Keratinocyte (primary cell): ENCODE results near the gene XPNPEP2. TPM values are rescaled to one million over a fixed set of nuclear protein-coding genes. Genes with fewer than 3 reads are reported as not detected.

ENCODE experiments used
- DNase-seq: peaks from one replicate; pipeline ENCODE4 v3.0.0-alpha.2; 2011; ENCODE audit warnings: low read depth, missing footprints, low spot score
- FAIRE-seq: peaks from 2 replicates; lab custom pipeline; 2011; peaks lifted over from hg19 to GRCh38; lab: Jason Lieb, UNC
- H2AFZ ChIP-seq: 2 replicates; pipeline ENCODE4 v1.6.0; 2012; ENCODE audit warnings: low read length, control low read depth, inconsistent platforms; ENCODE audit not compliant: control insufficient read depth
- H3K27ac ChIP-seq: 2 replicates; pipeline ENCODE4 v1.5.1; 2011; ENCODE audit warnings: low read length; ENCODE audit not compliant: control insufficient read depth, insufficient read depth
- H3K27me3 ChIP-seq: 3 replicates; pipeline ENCODE4 v1.6.0; 2011; ENCODE audit warnings: low read length; ENCODE audit not compliant: control insufficient read depth, insufficient read depth; ENCODE audit errors: extremely low read depth
- H3K36me3 ChIP-seq, 2 experiments: 2 replicates in 1 of 2; 3 replicates in 1 of 2; pipeline ENCODE4 v1.5.1; 2011; ENCODE audit warnings: low read length in 2 of 2, mild to moderate bottlenecking in 1 of 2; ENCODE audit not compliant: control insufficient read depth in 2 of 2, insufficient read depth in 2 of 2; ENCODE audit errors: extremely low read depth in 1 of 2
- H3K4me1 ChIP-seq: 3 replicates; pipeline ENCODE4 v1.5.1; 2011; ENCODE audit warnings: low read length; ENCODE audit not compliant: control insufficient read depth, insufficient read depth; ENCODE audit errors: extremely low read depth
- H3K4me2 ChIP-seq: 3 replicates; pipeline ENCODE4 v1.6.0; 2011; ENCODE audit warnings: low read depth, low read length; ENCODE audit not compliant: control insufficient read depth, insufficient read depth; ENCODE audit errors: extremely low read depth
- H3K4me3 ChIP-seq, 3 experiments: fragments of 200-600 bp in 1 of 3; sonication (generic) in 1 of 3; 2 replicates in 2 of 3; 3 replicates in 1 of 3; pipeline ENCODE4 v1.5.1; 2011 to 2016; ENCODE audit warnings: low read length in 3 of 3, mild to moderate bottlenecking in 3 of 3, control low read depth in 2 of 3, inconsistent platforms in 1 of 3, low read depth in 1 of 3, mixed read lengths in 1 of 3, mixed run types in 1 of 3, moderate library complexity in 1 of 3; ENCODE audit not compliant: control insufficient read depth in 2 of 3, insufficient read depth in 2 of 3; ENCODE audit errors: extremely low read depth in 1 of 3
- H3K79me2 ChIP-seq: 2 replicates; pipeline ENCODE4 v1.6.0; 2012; ENCODE audit warnings: low read length; ENCODE audit not compliant: control insufficient read depth, insufficient read depth
- H3K9ac ChIP-seq: 3 replicates; pipeline ENCODE4 v1.6.0; 2011; ENCODE audit warnings: low read length; ENCODE audit not compliant: control insufficient read depth, insufficient read depth; ENCODE audit errors: extremely low read depth
- H3K9me1 ChIP-seq: 3 replicates; pipeline ENCODE4 v1.6.0; 2011; ENCODE audit warnings: low read length; ENCODE audit not compliant: control insufficient read depth, insufficient read depth; ENCODE audit errors: extremely low read depth
- H3K9me3 ChIP-seq: 2 replicates; pipeline ENCODE4 v1.5.1; 2012; ENCODE audit warnings: low read depth, low read length; ENCODE audit not compliant: control insufficient read depth
- H4K20me1 ChIP-seq: 3 replicates; pipeline ENCODE4 v1.6.0; 2011; ENCODE audit warnings: low read length; ENCODE audit not compliant: control insufficient read depth, insufficient read depth; ENCODE audit errors: extremely low read depth
- EZH2 ChIP-seq: IDR thresholded peaks from one replicate; pipeline ENCODE4 v1.6.1; 2012; ENCODE audit warnings: inconsistent platforms, mild to moderate bottlenecking, low read length, moderate library complexity
- dilution Hi-C: fragments of 300-500 bp; cut with MboI; formaldehyde crosslinking; loops from one replicate; pipeline ENCODE4 v1.7.0; 2020; ENCODE audit warnings: low sequenced_read_pairs; ENCODE audit not compliant: extremely low pct_ligation_motif_present
- polyA plus RNA-seq, 5 experiments: library from polyadenylated mRNA; depleted of rRNA in 3 of 5; stranded (reverse) in 3 of 5; stranded (forward) in 1 of 5; unstranded in 1 of 5; fragments of >200 nt; gene quantifications; 1 replicate in 1 of 5; 2 replicates in 3 of 5; 3 replicates in 1 of 5; pipeline versions ENCODE4 v1.2.1 to v1.2.3, GENCODE V29; 2011 to 2012; ENCODE audit warnings: missing spikeins in 2 of 5, low read depth in 1 of 5, low replicate concordance in 1 of 5
- TF ChIP-seq, protein P1 (sequence below), 3 experiments: IDR thresholded peaks in 1 of 3; conservative IDR thresholded peaks in 1 of 3; optimal IDR thresholded peaks in 1 of 3; 2 replicates in 2 of 3; 3 replicates in 1 of 3; pipeline versions ENCODE3 to v1.5.1; 2011; ENCODE audit warnings: low read length in 3 of 3, mild to moderate bottlenecking in 3 of 3, moderate library complexity in 2 of 3, control low read depth in 1 of 3, inconsistent platforms in 1 of 3; ENCODE audit not compliant: insufficient read depth in 2 of 3; ENCODE audit errors: extremely low read depth in 1 of 3

Gene XPNPEP2
- polyA plus RNA-seq, 1 donor (not counting 4 experiments of a cell fraction or from before 2014, with no cell fraction given), result not detected

GRCh38 chrX:129761596-129761995, 22.8 kb downstream of the XPNPEP2 start:
- Histone ChIP-seq H3K9ac (no peak overlapping the region), H3K4me1 (no peaks in the 10 kb centered on the region), H3K9me3 (no peaks in the 10 kb centered on the region), H3K9me1 (no peaks in the 10 kb centered on the region), H3K4me2 (no peak overlapping the region), H4K20me1 (no peaks in the 10 kb centered on the region), H3K27me3 (no peaks in the 10 kb centered on the region), H3K79me2 (no peaks in the 10 kb centered on the region), H2AFZ (no peak overlapping the region), H3K27ac (no peak overlapping the region), H3K36me3 (no peaks in the 10 kb centered on the region), H3K4me3 (no peak overlapping the region)
- DNase-seq, result no peak
- TF ChIP-seq EZH2, result no peak
- TF ChIP-seq, protein P1, sequence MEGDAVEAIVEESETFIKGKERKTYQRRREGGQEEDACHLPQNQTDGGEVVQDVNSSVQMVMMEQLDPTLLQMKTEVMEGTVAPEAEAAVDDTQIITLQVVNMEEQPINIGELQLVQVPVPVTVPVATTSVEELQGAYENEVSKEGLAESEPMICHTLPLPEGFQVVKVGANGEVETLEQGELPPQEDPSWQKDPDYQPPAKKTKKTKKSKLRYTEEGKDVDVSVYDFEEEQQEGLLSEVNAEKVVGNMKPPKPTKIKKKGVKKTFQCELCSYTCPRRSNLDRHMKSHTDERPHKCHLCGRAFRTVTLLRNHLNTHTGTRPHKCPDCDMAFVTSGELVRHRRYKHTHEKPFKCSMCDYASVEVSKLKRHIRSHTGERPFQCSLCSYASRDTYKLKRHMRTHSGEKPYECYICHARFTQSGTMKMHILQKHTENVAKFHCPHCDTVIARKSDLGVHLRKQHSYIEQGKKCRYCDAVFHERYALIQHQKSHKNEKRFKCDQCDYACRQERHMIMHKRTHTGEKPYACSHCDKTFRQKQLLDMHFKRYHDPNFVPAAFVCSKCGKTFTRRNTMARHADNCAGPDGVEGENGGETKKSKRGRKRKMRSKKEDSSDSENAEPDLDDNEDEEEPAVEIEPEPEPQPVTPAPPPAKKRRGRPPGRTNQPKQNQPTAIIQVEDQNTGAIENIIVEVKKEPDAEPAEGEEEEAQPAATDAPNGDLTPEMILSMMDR (optimal IDR thresholded peaks at IDR 0.05 in 1 of 3, IDR thresholded peaks at IDR 0.05 in 1 of 3, conservative IDR thresholded peaks at IDR 0.05 in 1 of 3; ENCODE audit: extremely low read depth in 1 of 3, insufficient read depth in 2 of 3, low read length in 3 of 3), result no peak
- dilution Hi-C loops, result no loop called here
- no peak for FAIRE-seq

- DNase-seq (no peak), FAIRE-seq (no peak)
- TF ChIP-seq, protein P1 (optimal IDR thresholded peaks at IDR 0.05 in 1 of 3, IDR thresholded peaks at IDR 0.05 in 1 of 3, conservative IDR thresholded peaks at IDR 0.05 in 1 of 3; ENCODE audit: extremely low read depth in 1 of 3, insufficient read depth in 2 of 3, low read length in 3 of 3), result no peak
- TF ChIP-seq EZH2, result no peak
- Histone ChIP-seq H3K9ac (no peak overlapping the region), H3K9me1 (no peaks in the 10 kb centered on the region), H3K4me1 (no peaks in the 10 kb centered on the region), H4K20me1 (no peaks in the 10 kb centered on the region), H3K4me3 (no peak overlapping the region), H3K27me3 (no peaks in the 10 kb centered on the region), H3K9me3 (no peaks in the 10 kb centered on the region), H3K36me3 (no peaks in the 10 kb centered on the region), H2AFZ (no peak overlapping the region), H3K79me2 (no peaks in the 10 kb centered on the region), H3K27ac (no peak overlapping the region), H3K4me2 (no peak overlapping the region)
- dilution Hi-C loops, result no loop called here
Observed at GRCh38 chrX:129762448-129762847, 23.7 kb downstream of the XPNPEP2 start.
